ENCODE data around the gene RANBP17.
"Not testable (repeated sequence)": the region's sequence is repeated elsewhere in the genome, so short reads cannot be mapped to it uniquely, and the experiment has no call there.

The RANBP17 gene

DNA sequence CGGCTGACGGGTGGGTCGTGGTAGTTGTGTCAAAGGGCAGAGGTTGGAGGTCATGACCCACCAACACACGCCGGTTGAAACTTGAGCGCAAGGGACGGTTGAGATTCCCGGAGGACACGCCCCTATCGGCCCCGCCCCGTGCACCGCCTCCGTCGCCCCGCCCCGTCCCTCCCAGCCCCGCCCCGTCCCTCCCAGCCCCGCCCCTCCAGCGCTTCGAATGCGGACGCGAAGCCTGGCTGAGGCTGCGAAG lies 226 bp upstream of the RANBP17 start:
- H3K4me3 ChIP-seq (ENCODE audit: low read length), result no peak overlapping the region
- DNase-seq (ENCODE audit: low read depth, low spot score), result no peak

- DNase-seq (ENCODE audit: low read depth, low spot score), result no peak
- no peak overlapping the region for H3K4me3 ChIP-seq (ENCODE audit: low read length)
Measured at GRCh38 chr5:170863646-170864045, 1.8 kb downstream of the RANBP17 start.

GRCh38 chr5:170865622-170866021 lies 3.8 kb downstream of the RANBP17 start:
- H3K4me3 ChIP-seq (ENCODE audit: low read length), result no peak overlapping the region
- DNase-seq (ENCODE audit: low read depth, low spot score), result no peak

DNA sequence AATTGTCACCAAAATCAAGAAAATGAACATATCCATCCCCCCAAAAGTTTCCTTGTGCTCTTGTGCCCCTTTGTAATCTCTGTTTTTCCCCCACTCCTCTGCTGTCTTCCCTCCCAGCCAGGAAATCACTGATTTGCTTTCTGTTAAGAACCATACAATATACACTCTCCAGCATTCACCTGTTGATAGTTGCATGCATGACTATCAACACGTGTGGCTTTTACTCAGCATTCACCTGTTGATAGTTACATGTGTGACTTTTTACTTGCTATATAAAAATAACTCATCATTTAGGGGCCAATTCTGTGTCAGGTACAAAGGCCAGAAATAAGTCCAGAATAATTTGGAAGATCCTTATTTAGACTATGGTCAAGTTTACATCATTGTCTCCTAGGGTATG lies 6.0 kb downstream of the RANBP17 start:
- no peak for DNase-seq (ENCODE audit: low read depth, low spot score)
- H3K4me3 ChIP-seq (ENCODE audit: low read length), result no peak overlapping the region

- DNase-seq (ENCODE audit: low read depth, low spot score), result not testable (repeated sequence)
Measured at GRCh38 chr5:170870390-170870789, 8.6 kb downstream of the RANBP17 start.

GRCh38 chr5:170874017-170874416 lies 12.2 kb downstream of the RANBP17 start:
- H3K4me3 ChIP-seq (ENCODE audit: low read length), result no peak overlapping the region
- no peak for DNase-seq (ENCODE audit: low read depth, low spot score)

More at GRCh38 chr5:170870390-170870789, 8.6 kb downstream of the RANBP17 start:
- not testable (repeated sequence) for H3K4me3 ChIP-seq (ENCODE audit: low read length)

- no peak overlapping the region for H3K4me3 ChIP-seq (ENCODE audit: low read length)
- no peak for DNase-seq (ENCODE audit: low read depth, low spot score)
Measured at GRCh38 chr5:170875811-170876210, 14.0 kb downstream of the RANBP17 start.

DNA sequence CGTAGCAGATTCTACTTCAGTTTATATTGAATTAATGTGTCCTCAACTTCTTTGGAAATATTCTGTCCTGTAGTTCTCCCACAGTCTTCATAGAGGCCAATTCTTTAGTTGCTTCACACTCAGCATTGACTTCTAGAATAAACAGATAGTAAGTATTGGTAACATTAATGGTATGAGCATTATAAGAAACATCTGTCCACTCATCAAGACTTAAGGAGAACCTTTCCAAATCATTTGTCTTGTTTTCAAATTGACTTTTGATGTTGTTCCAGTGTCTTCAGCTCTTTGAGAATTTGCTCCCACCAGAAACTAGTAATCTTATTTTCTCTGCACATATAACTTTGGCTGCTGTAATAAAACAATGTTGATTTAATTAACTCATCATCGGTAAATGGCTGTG lies 18.3 kb downstream of the RANBP17 start:
- H3K4me3 ChIP-seq (ENCODE audit: low read length), result no peak overlapping the region
- DNase-seq (ENCODE audit: low read depth, low spot score), result no peak

DNA sequence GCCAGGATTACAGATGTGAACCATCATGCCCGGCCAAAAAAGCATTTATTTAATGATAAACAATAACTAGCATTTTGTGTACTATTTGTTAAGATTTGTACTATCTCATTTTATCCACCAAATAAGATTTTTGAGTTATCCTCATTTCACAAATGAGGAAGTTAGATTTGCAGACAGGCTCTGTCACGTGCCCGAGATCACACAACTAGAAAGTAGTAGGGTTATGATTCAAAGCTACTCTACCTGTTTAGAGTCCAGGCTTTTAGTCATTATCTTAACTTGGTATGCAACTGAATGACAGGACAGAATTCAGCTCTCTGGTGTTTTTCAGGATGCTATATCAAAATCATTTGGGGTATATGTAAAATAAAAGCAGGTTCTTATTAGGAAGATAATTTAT lies 20.5 kb downstream of the RANBP17 start:
- DNase-seq (ENCODE audit: low read depth, low spot score), result no peak
- no peak overlapping the region for H3K4me3 ChIP-seq (ENCODE audit: low read length)

- DNase-seq (ENCODE audit: low read depth, low spot score), result no peak
- H3K4me3 ChIP-seq (ENCODE audit: low read length), result no peak overlapping the region
Measured at GRCh38 chr5:170885256-170885655, 23.4 kb downstream of the RANBP17 start.

GRCh38 chr5:170885809-170886208 lies 24.0 kb downstream of the RANBP17 start:
- no peak for DNase-seq (ENCODE audit: low read depth, low spot score)
- no peak overlapping the region for H3K4me3 ChIP-seq (ENCODE audit: low read length)

DNA sequence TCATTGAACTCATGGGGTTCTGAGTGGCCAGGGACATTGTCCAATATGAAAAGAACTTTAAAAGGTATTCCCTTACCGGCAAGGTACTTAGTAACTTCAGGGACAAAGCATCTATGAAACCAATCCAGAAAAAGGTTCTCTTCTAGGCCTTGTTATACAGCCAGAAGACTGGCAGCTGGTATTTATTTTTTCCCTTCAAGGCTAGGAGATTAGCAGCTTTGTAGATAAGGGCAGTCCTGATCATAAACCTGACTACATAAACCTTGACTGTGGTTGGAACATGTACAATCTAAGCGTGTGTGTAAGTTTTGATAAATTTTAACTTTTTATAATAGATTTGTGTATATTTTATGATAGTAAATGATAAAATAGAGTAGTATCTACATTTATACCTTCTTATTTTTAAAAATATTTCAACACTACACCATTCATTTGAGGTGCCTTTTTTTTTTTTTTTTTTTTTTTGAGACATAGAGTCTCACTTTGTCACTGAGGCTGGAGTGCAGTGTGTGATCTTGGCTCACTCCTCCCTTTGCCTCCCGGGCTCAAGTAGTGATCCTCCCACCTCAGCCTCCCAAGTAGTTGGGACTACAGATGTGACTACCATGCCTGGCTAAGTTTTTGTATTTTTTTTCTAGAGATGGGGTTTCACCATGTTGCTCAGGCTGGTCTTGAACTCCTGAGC lies 24.5 kb downstream of the RANBP17 start:
- DNase-seq (ENCODE audit: low read depth, low spot score), result no peak
- H3K4me3 ChIP-seq (ENCODE audit: low read length), result no peak overlapping the region

GRCh38 chr5:170892196-170892595 lies 30.4 kb downstream of the RANBP17 start:
- no peak for DNase-seq (ENCODE audit: low read depth, low spot score)
- no peak overlapping the region for H3K4me3 ChIP-seq (ENCODE audit: low read length)

DNA sequence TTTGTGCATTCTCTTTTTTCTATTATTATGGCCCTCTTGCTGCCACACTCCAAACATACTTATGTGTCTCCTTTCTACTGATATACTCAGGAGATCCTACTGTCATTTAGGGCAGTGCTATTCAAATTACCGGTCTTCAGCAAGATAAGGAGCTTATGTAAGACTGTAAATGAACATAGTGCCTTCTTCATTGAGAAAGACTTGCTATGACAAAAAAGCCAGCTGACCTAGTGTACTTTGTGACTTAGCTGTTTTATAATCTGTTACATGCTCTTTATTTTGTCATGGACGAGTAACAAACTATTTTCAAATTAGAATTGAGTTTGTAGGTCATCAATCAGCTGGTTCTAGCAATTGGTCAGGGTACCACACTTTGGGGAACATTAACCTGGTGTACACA lies 32.8 kb downstream of the RANBP17 start:
- no peak overlapping the region for H3K4me3 ChIP-seq (ENCODE audit: low read length)
- no peak for DNase-seq (ENCODE audit: low read depth, low spot score)

DNA sequence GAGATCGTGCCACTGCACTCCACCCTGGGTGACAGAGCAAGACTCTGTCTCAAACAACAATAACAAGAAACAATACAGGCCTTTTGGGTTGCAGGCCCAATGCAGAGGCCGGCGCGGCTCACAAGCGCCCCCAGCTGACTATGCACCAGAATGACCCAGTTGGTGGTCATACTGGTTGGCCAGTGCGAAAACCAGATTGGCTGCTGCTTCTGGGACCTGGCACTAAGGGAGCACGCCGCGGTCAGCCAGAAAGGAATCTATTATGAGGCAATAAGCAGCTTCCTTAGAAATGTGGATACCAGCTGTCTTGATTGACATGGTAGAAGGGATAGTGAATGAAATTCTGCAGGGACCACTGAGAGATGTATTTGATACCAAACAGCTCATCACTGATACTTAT lies 35.0 kb downstream of the RANBP17 start:
- no peak for DNase-seq (ENCODE audit: low read depth, low spot score)
- H3K4me3 ChIP-seq (ENCODE audit: low read length), result no peak overlapping the region

- no peak overlapping the region for H3K4me3 ChIP-seq (ENCODE audit: low read length)
- no peak for DNase-seq (ENCODE audit: low read depth, low spot score)
Measured at GRCh38 chr5:170903075-170903474, 41.3 kb downstream of the RANBP17 start.

DNA sequence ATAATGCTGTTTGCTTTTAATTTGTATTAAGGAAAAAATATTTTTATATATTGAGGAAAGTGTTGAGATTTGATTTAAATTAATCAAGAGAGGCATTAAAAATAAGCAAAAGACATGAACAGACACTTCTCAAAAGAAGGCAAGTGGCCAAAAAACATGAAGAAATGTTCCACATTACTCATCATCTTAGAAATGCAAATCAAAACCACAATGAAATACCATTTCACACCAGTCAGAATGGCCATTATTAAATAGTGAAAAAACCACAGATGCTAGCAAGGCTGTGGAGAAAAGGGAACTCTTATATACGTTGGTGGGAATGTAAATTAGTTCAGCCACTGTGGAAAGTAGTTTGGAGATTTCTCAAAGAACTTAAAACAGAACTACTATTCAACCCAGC lies 45.9 kb downstream of the RANBP17 start:
- no peak for DNase-seq (ENCODE audit: low read depth, low spot score)

DNA sequence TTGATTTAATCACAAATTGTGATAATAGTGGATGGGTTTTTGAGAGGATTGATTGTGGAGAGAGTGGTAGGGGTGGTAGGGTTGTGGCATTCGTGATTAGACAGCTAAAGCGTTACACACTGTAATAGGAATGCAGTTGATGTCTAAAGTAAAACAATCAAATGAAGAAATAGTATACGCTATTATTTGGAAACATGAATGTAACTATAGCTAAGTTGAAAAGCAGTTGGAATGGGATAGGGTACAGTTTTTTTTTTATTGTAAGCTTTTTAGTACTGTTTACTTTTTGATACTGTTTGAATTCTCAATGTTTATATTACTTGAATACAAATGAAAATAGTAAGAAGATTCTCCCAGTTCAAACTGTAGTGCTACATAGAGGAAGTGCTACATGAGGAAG lies 51.8 kb downstream of the RANBP17 start:
- no peak overlapping the region for H3K4me3 ChIP-seq (ENCODE audit: low read length)
- no peak for DNase-seq (ENCODE audit: low read depth, low spot score)

More for the DNA sequence above, 45.9 kb downstream of the RANBP17 start:
- no peak overlapping the region for H3K4me3 ChIP-seq (ENCODE audit: low read length)

GRCh38 chr5:170917113-170917512 lies 55.3 kb downstream of the RANBP17 start:
- H3K4me3 ChIP-seq (ENCODE audit: low read length), result no peak overlapping the region
- DNase-seq (ENCODE audit: low read depth, low spot score), result no peak

DNA sequence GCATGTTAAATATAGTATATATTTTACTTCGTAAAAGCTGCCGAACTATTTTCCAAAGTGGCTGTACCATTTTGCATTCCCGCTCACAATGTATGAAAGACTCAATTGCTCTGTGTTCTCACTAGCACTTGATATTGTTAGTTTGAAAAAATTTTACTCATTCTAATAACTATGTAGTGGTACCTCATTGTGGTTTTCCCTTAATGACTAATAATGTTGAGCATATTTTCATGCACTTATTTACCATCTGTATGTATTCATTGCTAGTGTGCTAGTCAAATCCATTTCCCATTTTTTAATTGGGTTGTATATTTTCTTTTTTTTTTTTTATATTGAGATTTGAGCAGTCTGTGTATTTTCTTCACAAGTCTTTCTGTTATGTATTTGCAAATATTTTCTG lies 58.4 kb downstream of the RANBP17 start:
- H3K4me3 ChIP-seq (ENCODE audit: low read length), result no peak overlapping the region
- no peak for DNase-seq (ENCODE audit: low read depth, low spot score)

DNA sequence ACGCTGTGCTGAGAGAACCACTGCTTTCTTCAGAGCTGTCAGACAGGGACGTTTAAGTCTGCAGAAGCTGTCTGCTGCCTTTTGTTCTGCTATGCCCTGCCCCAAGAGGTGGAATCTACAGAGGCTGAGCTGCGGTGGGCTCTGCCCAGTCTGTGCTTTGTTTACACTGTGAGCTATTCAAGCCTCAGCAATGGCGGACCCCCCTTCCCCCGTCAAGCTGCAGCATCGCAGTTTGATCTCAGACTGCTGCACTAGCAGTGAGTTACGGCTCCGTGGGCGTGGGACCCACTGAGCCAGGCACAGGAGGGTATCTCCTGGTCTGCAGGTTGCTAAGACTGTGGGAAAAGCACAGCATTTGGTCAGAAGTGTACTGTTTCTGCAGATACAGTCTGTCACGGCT lies 60.5 kb downstream of the RANBP17 start:
- not testable (repeated sequence) for H3K4me3 ChIP-seq (ENCODE audit: low read length); DNase-seq (ENCODE audit: low read depth, low spot score)
